Muscle of back (tissue), 11 donors: Measurements from ENCODE around the gene GRID1. TPM values are rescaled to one million over a fixed set of nuclear protein-coding genes. Genes with fewer than 3 reads are reported as not detected.

Experiments
- DNase-seq, 3 donors: peaks; one replicate each; pipeline versions ENCODE4 v3.0.0 to v3.0.0-alpha.2; 2013
- polyA plus RNA-seq, 10 donors: library from polyadenylated mRNA; unstranded; fragments of 120-200 nt; gene quantifications; one replicate each; pipeline ENCODE4 v1.2.1, GENCODE V29; 2013; ENCODE audit not compliant: insufficient read length in 10 of 10

The GRID1 gene
- polyA plus RNA-seq, 10 donors: 2.7 to 8.4 (median 5.9) TPM

DNA sequence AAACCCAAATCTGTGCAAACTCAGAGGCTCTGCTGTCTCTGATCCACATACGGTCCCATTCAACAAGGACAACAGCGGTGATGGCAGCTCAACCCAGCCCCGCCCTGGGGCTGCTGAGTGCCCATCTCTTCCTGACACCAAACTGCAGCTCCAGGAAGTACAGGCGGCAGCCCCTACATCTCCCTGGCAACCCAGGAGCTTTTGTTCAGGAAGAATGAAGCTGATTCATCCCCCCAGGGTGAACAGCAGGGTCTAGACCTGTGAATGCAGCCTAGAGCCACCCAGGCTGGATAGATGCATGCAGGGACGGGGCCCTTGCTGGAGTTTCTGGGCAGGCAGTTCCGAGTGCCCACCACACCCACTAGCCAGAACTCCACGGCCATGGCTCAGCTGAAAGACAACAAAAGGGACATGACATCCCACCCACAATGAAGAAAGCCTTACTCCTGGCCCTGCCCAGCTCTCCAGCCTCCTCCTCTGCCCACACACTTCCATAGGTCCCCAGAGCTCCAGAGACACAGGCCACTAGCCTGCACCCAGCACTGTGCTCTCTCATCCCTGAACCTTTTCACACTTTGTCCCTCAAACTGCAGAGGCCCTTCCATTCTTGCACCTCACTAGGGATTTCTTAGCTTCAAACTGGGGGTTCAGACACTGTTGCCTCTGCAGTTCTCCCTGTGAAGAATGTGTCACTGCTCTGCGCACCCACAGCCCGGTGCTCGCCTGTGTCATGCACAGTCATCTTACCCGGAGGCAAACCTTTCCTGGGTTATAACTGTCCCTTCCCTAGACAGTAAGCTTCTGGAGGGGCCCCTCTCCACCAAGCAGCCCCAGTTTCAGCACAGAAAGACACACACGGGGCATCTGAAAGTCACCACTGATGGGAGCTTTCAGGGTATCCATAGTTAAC is 99.1 kb downstream of the GRID1 start:
- DNase-seq: no peak

DNA sequence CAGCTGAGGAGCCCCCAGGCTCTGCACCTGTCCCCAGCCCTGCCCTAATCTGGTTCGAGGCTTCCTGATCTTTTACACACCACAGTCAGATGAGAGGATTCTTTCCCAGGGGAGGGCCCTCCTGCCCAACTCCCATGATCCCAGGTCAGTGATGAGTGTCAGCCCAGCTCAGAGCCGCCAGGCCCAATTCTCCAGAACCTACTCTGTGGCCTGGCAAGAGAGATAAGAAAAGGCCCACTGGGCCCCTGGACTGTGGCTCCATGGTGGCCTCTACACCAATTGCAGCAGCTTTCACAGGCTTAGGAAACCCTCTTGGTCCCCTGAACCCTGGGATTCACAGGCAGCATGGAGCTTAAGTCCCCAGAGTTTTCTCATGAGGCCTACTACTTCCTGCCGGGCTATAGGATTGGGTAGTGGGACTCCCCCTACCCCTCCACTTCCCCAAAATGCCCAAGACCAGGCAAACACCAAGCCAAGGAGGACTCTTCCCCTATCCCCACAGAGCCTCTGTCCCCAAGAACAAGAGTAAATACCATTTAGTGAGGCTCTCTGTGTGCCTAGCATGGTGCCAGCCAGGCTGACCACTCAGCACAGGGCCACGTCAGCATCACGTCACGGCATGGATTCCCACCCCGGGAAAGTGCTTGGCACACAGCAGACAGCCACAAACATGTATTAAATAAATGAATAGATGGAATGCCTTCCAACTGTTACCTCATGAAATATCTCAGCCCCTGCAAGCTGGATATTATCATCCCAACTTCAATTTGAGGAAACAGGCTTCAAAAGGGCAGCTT is 100.0 kb downstream of the GRID1 start:
- DNase-seq: no peak

DNA sequence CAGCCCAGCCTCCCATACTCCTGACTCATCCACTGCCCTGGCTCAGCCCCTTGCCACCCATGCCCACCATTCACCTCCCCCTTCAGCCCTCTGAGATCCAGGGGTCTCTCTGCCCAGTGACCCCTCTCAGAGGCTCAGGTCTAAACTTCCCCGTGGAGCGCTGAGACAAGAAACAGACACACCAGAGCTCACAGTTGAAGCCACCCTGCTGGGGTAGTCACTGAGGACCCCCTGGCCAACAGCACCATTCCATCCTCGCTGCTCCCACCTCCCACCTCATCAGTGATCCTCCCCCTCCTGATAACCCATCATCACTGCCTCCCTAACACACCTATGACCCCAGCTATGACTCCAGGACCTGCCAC is 100.7 kb downstream of the GRID1 start:
- DNase-seq: no peak

DNA sequence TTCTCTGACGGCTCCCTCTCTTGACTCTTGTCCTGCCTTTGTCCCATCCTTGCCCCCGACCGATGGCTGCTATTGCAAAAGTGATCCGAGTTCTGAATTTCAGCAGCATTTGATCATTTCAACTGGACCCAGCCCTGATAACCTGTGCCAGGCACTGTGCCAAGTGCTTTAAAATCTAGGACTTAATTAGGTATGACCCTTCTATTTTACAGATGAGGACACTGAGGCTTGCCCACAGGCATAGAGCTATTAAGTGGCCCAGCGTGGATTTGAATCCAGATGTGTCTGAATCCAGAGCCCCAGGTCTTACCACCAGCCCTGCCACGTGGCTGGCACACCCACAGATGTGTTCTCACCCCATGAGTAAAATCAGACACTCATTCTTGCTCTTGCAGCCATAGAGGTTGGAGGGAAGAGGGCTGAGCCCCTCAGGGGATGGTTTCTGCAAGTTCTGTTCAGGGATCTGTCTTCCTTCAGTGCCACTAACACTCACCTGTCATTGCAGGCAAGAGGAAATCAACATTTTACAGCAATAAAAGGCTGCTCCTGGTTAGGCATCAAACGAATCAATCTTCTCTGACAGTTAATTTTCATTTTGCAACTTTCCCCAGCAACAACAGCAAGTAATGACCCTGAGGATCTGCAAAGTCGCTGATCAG is 101.2 kb downstream of the GRID1 start:
- no peak for DNase-seq

DNA sequence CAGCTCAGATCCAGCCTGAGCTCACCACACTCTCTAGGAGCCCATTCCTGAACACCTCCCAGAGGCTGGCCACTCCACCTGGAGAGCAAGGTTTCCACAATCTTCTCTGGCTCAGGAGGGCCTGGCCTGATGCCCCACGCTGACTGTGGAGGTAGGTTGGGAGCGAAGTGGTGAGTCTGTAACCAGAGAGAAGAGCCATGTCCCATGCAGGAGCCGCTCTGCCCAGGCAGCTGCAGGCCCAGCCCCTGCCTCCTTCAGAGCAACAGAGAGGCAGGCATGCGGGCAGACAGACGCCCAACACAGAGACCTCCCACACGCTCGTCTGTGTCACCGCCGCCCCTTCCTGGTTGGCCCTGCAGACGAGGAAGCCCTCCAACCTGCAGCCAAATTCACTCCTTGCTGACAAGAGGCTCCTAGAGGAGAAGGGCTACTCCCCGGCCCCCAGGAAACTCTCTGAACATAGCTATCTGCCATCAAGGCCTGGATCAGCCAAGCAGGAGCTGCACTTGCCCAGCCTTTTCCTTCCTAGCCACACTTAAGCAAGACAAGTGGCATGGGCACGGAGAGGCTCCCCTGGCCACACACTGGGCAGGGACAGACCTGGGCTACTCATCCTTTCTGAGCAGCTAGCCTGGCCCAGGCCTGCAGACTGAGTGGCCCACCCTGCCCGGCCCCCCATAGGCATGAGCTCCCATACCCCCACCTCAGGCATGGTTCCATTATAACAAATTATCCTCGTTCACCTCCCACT is 101.9 kb downstream of the GRID1 start:
- DNase-seq: no peak

DNA sequence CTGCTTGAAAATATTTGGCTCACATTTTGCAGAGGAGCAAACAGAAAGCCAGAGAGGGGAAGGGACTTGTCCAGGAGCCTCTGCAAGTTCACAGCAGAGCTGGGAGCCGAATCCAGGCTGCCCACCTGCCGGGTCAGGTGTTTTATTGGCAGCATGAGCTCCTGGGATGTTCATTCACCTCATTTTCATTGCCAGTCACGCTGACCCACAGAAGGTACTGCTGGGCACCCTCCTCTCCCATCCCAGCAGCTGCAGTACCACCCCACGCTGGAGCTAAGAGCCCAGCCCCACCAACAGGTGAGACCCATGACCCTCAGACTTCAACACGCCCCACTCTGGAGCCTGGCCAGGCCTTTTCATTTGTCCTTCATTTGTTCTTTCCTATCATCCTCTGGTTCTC is 102.7 kb downstream of the GRID1 start:
- DNase-seq: no peak

DNA sequence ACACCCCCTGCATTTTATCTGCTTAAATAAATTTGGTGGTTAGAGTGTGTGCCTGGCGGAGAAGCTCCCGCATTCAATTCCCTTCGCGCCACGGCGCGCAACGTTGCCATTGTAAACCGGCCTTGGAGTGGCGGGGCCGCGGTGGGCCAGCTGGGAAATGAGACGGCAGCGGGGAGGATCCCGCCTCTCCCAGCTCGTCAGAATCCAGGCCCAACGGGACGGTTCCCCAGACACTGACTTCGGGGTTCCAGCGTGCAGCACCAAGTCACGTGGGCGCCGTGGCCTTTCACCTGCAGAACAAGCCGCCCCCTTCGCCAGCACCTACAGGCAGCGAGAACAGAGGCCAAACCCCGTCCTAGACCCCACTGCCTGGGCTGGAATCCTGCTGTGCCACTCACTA is 103.4 kb downstream of the GRID1 start:
- DNase-seq: no peak

DNA sequence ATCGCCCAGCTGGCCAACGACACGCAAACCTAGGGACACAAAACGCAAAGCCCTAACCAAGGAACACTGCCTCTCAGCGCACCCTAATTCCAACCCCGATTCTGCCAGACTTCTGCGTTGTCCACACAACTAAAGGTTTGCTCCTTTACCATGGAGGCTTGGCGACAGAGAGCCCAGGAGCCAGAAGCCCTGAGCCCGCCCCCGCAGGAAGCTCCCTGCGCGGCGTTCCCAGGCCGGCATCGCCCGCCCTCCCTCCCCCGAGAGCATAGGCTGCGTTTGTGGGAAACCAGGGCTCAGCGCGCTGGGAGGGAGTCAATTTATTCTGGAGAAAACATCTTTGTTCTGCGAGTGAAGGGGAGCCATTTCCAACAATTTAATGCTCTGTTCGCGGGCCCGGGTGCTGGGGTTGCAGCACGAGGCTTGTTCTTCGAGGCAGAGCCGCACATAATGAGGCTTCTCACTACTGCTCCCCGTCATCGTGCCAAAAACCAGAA is 103.9 kb downstream of the GRID1 start:
- DNase-seq: peak in 2 of 3 donors; percentile 7 to 34

DNA sequence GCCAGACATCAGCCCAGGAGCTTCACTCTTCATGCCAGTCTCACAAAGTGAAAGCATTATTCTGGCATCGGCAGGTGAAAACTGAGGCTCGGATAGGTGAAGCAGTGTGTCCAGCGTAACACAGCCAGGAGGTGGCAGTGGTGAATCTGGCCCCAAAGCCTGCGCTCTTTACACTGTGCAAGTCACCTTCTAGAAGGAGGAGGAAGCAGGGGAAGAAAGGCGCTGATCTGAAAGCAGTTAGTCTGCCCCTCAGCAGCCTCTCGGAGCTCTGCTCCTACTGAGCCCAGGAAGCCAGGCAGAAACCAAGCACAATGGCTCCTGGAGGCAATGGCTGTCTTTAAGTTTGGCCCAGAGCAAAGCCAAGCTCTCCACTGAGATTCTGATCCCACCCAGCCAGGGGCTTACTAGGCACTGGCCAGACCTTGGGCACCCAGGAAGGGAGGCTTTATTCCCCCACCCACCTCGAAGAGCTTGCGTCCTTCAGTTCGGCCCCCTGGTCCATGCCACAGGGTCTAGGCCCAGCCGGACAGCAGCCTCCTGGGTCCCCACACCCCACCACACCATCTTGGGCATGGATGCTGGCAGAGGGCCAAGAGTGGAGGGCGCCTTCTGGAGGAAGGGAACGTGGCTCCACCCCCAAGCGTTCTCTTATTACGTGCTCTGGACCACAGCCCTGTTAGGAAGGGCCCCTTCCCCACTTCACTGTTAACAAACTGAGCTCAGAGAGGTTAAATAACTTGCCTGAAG is 104.5 kb downstream of the GRID1 start:
- no peak for DNase-seq

DNA sequence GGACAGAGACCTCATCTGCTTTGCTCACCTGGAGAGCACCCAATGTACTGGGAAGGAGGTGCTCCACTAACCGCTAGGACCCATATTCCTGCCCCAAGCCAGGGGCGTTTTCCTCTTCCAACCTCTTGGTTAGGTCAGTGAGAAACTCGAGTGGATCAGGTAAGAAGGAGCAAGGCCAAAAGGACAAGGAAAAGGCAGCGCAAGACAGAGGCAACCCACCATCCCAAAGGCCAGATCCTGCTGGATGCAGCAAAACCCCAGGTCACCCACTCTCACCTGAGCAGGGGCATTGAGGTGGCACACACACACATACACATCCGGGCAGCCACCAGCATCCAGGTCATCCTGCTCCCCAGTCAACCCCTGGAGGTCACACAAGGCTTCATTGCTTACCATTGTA is 105.1 kb downstream of the GRID1 start:
- DNase-seq: no peak

DNA sequence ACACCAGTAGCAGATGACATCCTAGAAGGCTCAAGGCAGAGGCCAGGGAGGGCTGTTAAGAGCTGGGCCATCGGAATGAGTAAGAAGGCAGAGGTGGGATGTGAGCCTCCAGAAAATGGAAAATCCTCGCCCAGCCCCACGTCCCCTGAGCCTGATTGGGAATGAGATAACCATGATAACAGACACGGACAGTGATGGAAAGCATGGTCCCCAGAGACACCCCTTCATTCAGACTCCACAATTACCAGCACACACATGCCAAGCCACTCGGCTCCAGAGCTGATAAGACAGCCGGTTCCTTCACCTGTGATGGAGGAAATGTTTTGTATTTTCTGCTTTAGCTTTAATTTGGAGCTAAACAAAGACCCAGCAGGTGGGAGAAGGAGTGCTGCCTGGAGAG is 106.0 kb downstream of the GRID1 start:
- DNase-seq: no peak

DNA sequence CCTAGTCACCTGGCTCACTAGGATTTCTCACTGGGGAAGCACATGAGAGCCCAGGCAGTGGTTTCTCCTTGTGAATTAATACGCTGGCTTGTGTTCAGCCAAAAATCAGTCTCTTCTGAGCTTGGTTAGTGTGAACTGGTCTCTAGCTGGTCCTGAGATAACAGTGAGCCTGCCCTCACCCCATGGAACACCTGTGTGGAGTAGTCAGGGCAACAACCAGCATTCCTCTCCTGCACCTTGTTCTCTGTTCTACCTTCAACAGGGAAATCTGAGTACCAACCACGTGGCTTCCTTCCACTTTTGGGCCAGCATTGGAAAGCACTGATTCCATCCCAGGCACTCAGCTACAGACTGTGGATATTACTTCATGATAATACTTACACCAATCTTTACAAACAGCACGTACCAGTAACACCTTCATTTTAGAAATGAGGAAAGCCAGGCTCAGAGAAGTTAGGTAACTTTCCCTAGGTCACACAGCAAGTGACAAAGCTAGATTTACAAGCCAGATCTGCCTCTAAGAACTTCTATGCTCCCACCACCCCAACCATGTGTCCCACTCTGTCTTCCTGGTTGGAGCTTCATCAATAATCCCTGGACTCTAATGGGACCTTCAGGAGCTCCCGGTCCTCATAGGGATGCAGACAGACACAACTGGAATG is 106.6 kb downstream of the GRID1 start:
- DNase-seq: no peak

DNA sequence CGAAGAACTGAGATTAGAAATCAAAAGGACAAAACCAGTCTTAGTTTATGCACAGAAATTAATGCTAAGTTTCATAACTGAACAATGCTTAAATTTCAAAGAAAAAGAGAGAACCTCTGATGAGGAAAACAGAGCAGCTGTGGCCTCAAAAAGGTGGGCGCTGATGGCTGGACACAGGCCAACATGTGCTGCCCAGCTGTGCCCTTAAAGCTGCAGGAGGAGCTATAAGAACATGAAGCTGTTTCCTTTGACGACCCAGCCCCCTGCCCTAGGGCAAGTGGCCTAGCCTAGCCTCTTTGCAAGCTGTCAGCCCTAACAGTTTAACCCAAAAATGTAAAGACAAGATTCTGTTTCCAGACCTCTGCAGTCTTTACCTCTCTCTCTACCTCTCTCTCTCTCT is 107.7 kb downstream of the GRID1 start:
- DNase-seq: no peak

DNA sequence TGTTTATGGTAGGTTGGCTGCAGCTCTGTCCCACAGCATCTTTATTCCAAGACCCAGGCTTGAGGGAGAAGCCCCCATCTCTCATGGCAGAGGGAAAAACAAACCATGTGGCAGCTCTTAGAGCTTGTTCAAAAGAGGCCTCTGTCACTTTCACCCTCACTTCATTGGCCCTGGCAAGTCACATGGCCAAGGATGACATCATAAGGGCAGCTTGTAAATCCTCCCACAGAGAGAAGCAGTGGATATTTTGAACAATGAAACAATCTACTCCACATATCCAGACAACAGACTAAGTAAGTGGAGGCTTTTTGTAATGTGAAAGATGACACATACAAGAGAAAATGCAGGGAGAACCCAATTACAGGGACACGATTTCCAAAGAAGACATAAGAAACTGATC is 108.1 kb downstream of the GRID1 start:
- DNase-seq: no peak

DNA sequence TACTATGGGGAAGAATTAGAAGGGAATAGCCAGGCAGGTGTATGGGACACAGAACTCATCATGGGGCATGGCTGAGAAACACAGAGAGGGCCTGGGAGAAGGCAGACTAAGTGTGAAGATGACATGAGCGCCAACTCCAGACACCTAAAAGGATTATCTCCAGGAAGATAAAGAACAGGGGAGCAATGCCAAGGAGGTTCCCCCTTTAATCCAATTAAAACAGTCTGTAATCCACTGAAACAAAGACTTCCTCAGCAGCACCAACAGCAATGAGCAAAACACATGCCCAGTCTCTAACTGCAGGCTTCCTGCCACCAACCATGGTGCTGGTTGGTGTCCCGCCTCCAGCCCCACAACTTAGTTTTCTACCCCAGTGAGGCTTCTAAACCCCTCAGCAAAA is 108.9 kb downstream of the GRID1 start:
- no peak for DNase-seq

DNA sequence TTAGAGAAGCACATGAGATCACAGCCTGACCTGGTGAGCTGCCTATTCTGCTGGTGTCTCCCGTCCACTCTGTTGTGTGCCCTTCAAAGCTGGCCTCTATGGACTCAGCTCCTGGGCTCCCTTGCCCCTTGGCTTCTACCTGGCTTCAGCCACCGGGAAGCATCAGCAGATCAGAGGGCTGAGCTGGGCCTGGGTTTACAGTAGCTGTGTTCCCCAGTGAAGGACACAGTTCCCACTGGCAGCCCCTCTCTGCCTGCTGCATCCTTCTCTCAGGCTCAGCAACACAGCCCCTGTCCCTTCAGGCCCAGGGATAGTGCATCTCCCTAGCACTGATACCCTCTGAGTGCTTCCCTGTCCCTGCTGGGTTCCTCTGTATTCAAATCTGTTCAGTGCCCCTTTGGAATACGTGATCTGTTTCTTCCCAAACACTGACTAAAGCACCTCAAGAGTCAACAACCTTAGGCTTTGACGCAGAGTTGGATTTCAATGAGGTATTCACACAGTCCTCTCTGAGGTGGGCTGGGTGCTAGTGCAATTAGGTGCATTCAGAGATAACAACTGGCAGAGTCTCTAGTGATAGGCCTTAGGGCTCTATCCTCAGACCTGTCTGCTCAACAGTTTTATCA is 109.8 kb downstream of the GRID1 start:
- no peak for DNase-seq

DNA sequence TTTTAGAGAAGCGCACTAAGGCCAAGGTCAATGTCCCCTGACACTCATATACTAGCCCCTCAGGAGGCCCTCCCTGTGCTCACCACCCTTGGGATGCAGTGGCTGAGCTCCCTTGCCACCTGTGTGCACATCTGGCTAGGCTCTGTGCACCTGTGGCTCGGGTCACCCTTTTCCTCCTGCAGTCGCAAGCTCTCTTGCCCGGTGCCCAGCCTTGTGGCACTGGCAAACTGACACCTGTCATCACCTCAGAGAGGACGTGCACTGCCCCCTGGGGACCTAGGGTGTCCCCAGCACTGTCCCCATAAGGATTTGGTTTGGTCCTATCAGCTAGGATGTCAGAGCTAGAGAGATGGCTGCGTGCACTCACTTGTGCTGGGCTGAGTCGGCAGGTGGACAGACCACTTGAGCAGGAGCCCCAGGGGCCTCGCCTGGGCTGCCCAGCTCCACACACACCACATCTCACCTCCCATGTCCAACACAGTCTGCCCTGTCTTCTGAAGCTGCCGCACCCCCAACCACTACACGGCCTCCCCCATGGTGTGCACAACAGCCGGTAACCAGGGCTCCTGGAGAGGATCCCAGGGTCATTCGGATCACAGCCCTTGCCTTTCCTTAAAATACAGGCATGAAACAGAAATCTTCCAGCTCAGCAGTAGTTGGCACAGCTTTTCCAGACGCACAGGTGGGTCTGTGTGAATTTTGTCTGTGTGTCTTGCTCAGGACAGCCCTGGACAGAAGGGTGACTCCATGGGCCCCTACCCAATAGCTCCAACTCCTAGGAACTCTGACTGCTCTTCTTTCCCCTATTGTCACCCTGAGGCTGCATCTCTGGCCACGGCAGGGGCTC is 111.0 kb downstream of the GRID1 start:
- DNase-seq: no peak

DNA sequence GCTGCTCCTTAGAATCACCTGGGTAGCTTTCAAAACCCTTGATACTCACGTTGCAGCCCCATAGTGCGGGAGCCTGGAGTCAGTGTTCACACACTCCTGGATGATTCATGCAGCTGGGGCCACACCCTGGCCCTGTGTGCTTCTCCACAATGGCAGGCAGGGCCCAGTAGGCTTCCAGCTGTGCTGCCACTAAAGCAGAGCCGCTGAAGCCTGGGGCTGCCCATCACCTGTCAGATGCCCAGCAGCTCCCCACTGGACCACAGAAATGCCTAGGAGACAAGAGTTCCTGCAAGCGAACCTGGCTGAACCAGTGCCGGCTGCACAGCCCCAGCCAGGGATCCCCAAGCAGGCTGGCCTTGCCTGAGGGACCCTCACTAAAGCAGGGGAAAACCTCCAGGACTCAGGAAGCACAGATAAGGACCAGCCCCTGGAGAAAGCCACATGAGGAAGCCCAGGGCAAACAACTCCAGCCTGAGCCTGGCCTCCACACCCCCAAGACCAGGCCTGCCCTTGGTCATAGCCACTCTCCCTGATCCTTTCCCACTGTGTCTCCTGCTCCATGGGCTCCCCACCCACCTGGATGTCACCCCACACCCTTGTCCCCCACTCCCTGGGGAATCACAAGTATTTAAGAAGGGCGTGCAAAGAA is 111.9 kb downstream of the GRID1 start:
- no peak for DNase-seq
